ENCODE data around the gene TPRN. TPM values are rescaled to one million over a fixed set of nuclear protein-coding genes. Genes with fewer than 3 reads are reported as not detected.
A peak's percentile ranks its signal among the peaks of the same experiment; 100 is the strongest.

TPRN gene
- total RNA-seq, 1 experiment from 2014 or later = 23.0 TPM

- CTCF ChIA-PET = no interaction called here
- Histone ChIP-seq H3K4me1 (ENCODE audit: insufficient read depth, low read length, poor library complexity, severe bottlenecking) (peaks cover 15% of the 10 kb centered on the region), H3K9me3 (ENCODE audit: low read depth, low read length, poor library complexity, severe bottlenecking) (no peaks in the 10 kb centered on the region), H3K4me3 (ENCODE audit: low read depth, low read length, poor library complexity, severe bottlenecking) (no peak overlapping the region), H3K27ac (ENCODE audit: low read depth, low read length, poor library complexity, severe bottlenecking) (no peak overlapping the region), H3K36me3 (ENCODE audit: insufficient read depth, low read length, poor library complexity, severe bottlenecking) (no peaks in the 10 kb centered on the region), H3K27me3 (replicated peaks; ENCODE audit: insufficient read depth, low read depth, low read length, poor library complexity) (peaks cover 96% of the 10 kb centered on the region)
- intact Hi-C loops (cut with micrococcal nuclease; ENCODE audit: unreplicated experiment) = no loop called here
- no peak for DNase-seq (ENCODE audit: low spot score)
- no peak for TF ChIP-seq CTCF (conservative IDR thresholded peaks at IDR 0.05; ENCODE audit: low read depth, low read length)
- no peak for TF ChIP-seq EZH2 (IDR thresholded peaks at IDR 0.05; ENCODE audit: borderline replicate concordance, low read depth, low read length, poor library complexity, severe bottlenecking)
- no TSS peak for BruUV-seq (replicated peaks)
- POLR2A ChIA-PET (ENCODE audit: low non-redundant PET) = no interaction called here
These were observed 35.9 kb downstream of the TPRN start for GRCh38 chr9:137164370-137165249.

DNA sequence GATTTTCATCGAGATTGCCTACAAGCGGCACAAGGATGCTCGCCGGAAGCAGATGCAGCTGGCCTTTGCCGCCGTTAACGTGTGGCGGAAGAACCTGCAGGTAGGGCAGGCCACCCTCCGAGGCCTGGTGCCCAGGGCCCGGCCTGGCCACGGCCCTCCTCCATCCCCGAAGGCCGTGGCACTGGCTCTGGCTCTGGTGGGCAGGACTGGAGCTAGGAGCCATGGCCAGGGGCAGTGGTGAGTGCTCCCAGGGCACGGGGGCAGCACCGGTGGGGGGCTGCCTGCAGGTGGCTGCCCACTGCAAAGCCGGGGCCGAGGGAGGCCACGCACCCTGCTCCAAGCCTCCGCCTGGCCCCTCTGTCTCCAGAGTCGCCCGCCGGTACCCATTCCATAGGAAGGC lies 36.7 kb downstream of the TPRN start:
- Histone ChIP-seq H3K9me3 (ENCODE audit: low read depth, low read length, poor library complexity, severe bottlenecking) (no peaks in the 10 kb centered on the region), H3K36me3 (ENCODE audit: insufficient read depth, low read length, poor library complexity, severe bottlenecking) (no peaks in the 10 kb centered on the region), H3K27me3 (replicated peaks; ENCODE audit: insufficient read depth, low read depth, low read length, poor library complexity) (peaks cover 95% of the 10 kb centered on the region), H3K27ac (ENCODE audit: low read depth, low read length, poor library complexity, severe bottlenecking) (no peak overlapping the region), H3K4me1 (ENCODE audit: insufficient read depth, low read length, poor library complexity, severe bottlenecking) (peaks cover 15% of the 10 kb centered on the region), H3K4me3 (ENCODE audit: low read depth, low read length, poor library complexity, severe bottlenecking) (no peak overlapping the region)
- intact Hi-C loops (cut with micrococcal nuclease; ENCODE audit: unreplicated experiment) = no loop called here
- no TSS peak for BruUV-seq (replicated peaks)
- TF ChIP-seq EZH2 (IDR thresholded peaks at IDR 0.05; ENCODE audit: borderline replicate concordance, low read depth, low read length, poor library complexity, severe bottlenecking) = no peak
- no peak for TF ChIP-seq CTCF (conservative IDR thresholded peaks at IDR 0.05; ENCODE audit: low read depth, low read length)
- no peak for DNase-seq (ENCODE audit: low spot score)
- ChIA-PET CTCF (no interaction called here), POLR2A (ENCODE audit: low non-redundant PET) (no interaction called here)

DNA sequence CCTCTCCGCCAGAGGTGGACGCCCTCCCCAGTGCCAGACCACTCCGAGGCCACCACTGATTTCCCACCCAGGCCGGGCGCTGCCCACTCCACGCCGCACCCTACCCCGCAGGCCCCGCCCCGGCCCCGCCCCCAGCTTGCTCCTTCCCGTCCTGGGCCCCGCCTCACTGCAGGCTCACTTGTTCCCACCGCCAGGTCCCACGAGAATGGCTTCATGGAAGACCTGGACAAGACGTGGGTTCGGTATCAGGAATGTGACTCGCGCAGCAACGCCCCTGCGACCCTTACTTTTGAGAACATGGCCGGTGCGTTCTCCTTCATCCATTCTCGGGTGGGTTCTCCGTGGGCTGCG lies 37.2 kb downstream of the TPRN start:
- H3K9me3 ChIP-seq (ENCODE audit: low read depth, low read length, poor library complexity, severe bottlenecking) = no peaks in the 10 kb centered on the region
- peaks cover 94% of the 10 kb centered on the region for H3K27me3 ChIP-seq (replicated peaks; ENCODE audit: insufficient read depth, low read depth, low read length, poor library complexity)
- H3K27ac ChIP-seq (ENCODE audit: low read depth, low read length, poor library complexity, severe bottlenecking) = no peak overlapping the region
- POLR2A ChIA-PET (ENCODE audit: low non-redundant PET) = no interaction called here
- no TSS peak for BruUV-seq (replicated peaks)
- intact Hi-C loops (cut with micrococcal nuclease; ENCODE audit: unreplicated experiment) = no loop called here
- H3K4me3 ChIP-seq (ENCODE audit: low read depth, low read length, poor library complexity, severe bottlenecking) = peak overlapping the region; percentile 36
- CTCF ChIA-PET = interaction anchor here (1.2 kb wide), 1 partner anchor 95 kb away, joined by 10 read pairs; no protein-coding TSS in a partner anchor
- no peaks in the 10 kb centered on the region for H3K36me3 ChIP-seq (ENCODE audit: insufficient read depth, low read length, poor library complexity, severe bottlenecking)
- TF ChIP-seq CTCF (conservative IDR thresholded peaks at IDR 0.05; ENCODE audit: low read depth, low read length) (no peak), EZH2 (IDR thresholded peaks at IDR 0.05; ENCODE audit: borderline replicate concordance, low read depth, low read length, poor library complexity, severe bottlenecking) (no peak)
- DNase-seq (ENCODE audit: low spot score) = peak; percentile 76
- peaks cover 15% of the 10 kb centered on the region for H3K4me1 ChIP-seq (ENCODE audit: insufficient read depth, low read length, poor library complexity, severe bottlenecking)
